ENCODE data around the gene PAPPA2. TPM values are rescaled to one million over a fixed set of nuclear protein-coding genes. Genes with fewer than 3 reads are reported as not detected.

PAPPA2 gene
- total and polyA plus RNA-seq, 2 of the 4 experiments (the other 2 are of a cell fraction): 0.10 to 0.18 TPM

DNA sequence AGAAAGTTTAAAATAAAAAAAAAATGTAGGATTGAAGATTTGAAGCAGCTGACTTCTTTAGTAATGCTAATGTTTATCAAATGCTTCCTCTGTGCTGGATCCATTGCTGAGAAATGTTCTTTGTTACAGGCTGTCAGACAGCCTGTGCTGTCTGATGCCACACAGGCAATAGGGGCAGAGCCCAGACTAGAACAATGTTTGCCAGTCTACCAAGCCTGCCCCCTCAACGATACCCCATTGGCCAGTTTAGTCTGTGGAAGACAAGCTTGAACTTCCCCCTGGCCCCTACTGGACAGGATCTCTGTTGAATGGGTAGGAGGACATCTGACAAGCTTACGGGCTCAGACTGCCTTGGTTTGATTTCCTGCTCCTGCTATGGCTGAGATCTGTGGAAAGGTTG, 79.4 kb downstream of the PAPPA2 start:
- H4K91ac ChIP-seq (ENCODE audit: insufficient read depth, low read depth, low read length): no peak overlapping the region
- ATAC-seq (ENCODE audit: low read depth) (no peak), DNase-seq (no peak)
- no peak overlapping the region for H3K18ac ChIP-seq (ENCODE audit: low read depth, low read length)
- no peak overlapping the region for H2AFZ ChIP-seq (replicated peaks; ENCODE audit: low read length, poor library complexity)
- H3K4me3 ChIP-seq (ENCODE audit: insufficient read depth, low read depth, low read length): no peak overlapping the region
- no peak overlapping the region for H3K56ac ChIP-seq (ENCODE audit: extremely low read depth, insufficient read depth, low read length)
- H3K9me3 ChIP-seq (ENCODE audit: control insufficient read depth, insufficient read depth, low read length): peaks cover 5% of the 10 kb centered on the region
- H2BK20ac ChIP-seq (ENCODE audit: low read depth, low read length): no peak overlapping the region
- H3K14ac ChIP-seq (replicated peaks; ENCODE audit: low read depth, low read length): no peak overlapping the region
- no peaks in the 10 kb centered on the region for H3K4me1 ChIP-seq (ENCODE audit: control insufficient read depth, insufficient read depth, low read length)
- intact Hi-C loops (cut with micrococcal nuclease) (no loop called here), in situ Hi-C loops (cut with MboI; ENCODE audit: low sequenced_read_pairs) (no loop called here), dilution Hi-C loops (cut with HindIII; ENCODE audit: low sequenced_read_pairs, unreplicated experiment) (no loop called here)
- no peak overlapping the region for H3K23ac ChIP-seq (ENCODE audit: low read depth, low read length)
- H3K27me3 ChIP-seq (ENCODE audit: control insufficient read depth, insufficient read depth, low read length): no peaks in the 10 kb centered on the region
- no peaks in the 10 kb centered on the region for H4K20me1 ChIP-seq (ENCODE audit: insufficient read depth, low read length)
- no CpG with 5 or more reads among the region's 2 CpGs for WGBS, 2 experiments (ENCODE audit: extremely low coverage in 2 of 2, insufficient read length in 1 of 2)
- no peak overlapping the region for H3K4ac ChIP-seq (ENCODE audit: low read depth, low read length)
- no peaks in the 10 kb centered on the region for H3K9me1 ChIP-seq (ENCODE audit: insufficient read depth, low read length)
- no peak overlapping the region for H2BK15ac ChIP-seq (ENCODE audit: low read depth, low read length)
- no peak overlapping the region for H3K27ac ChIP-seq (ENCODE audit: insufficient read depth, low read length)
- no peak overlapping the region for H3K9ac ChIP-seq (ENCODE audit: low read depth, low read length)
- CTCF ChIA-PET: no interaction called here
- H2AK9ac ChIP-seq (replicated peaks; ENCODE audit: low read depth, low read length, poor library complexity): no peak overlapping the region
- no peak overlapping the region for H2BK120ac ChIP-seq (ENCODE audit: low read depth, low read length)
- H3K79me1 ChIP-seq (ENCODE audit: low read depth in 1 of 2, low read length in 2 of 2): no peaks in the 10 kb centered on the region
- no peak overlapping the region for H2BK5ac ChIP-seq (ENCODE audit: low read depth, low read length, poor library complexity, severe bottlenecking)
- no TSS peak for BruUV-seq (replicated peaks)
- no peaks in the 10 kb centered on the region for H3K36me3 ChIP-seq (ENCODE audit: control insufficient read depth, insufficient read depth, low read length)
- POLR2A ChIA-PET (ENCODE audit: unreplicated experiment): no interaction called here
- no peak overlapping the region for H2AK5ac ChIP-seq (ENCODE audit: low read depth, low read length)
- no peak overlapping the region for H4K5ac ChIP-seq (ENCODE audit: low read depth, low read length)
- no peak overlapping the region for H3K4me2 ChIP-seq (ENCODE audit: low read depth, low read length)
- H4K8ac ChIP-seq (ENCODE audit: low read depth in 2 of 2, low read length in 2 of 2): no peak overlapping the region
- no peak for TF ChIP-seq RAD21 (IDR thresholded peaks at IDR 0.05; ENCODE audit: low read length)
- TF ChIP-seq, protein P1, sequence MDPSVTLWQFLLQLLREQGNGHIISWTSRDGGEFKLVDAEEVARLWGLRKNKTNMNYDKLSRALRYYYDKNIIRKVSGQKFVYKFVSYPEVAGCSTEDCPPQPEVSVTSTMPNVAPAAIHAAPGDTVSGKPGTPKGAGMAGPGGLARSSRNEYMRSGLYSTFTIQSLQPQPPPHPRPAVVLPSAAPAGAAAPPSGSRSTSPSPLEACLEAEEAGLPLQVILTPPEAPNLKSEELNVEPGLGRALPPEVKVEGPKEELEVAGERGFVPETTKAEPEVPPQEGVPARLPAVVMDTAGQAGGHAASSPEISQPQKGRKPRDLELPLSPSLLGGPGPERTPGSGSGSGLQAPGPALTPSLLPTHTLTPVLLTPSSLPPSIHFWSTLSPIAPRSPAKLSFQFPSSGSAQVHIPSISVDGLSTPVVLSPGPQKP (IDR thresholded peaks at IDR 0.05; ENCODE audit: borderline replicate concordance, low read depth, low read length): no peak
- no peak for TF ChIP-seq RFX5 (IDR thresholded peaks at IDR 0.05; ENCODE audit: low read depth, low read length)
- no peak for TF ChIP-seq POLR2A (IDR thresholded peaks at IDR 0.05; ENCODE audit: low read depth, low read length)
- TF ChIP-seq MAFK (IDR thresholded peaks at IDR 0.05; ENCODE audit: low read depth, low read length): no peak
- TF ChIP-seq RCOR1 (IDR thresholded peaks at IDR 0.05; ENCODE audit: insufficient replicate concordance, low read length): no peak
- TF ChIP-seq, protein P2, sequence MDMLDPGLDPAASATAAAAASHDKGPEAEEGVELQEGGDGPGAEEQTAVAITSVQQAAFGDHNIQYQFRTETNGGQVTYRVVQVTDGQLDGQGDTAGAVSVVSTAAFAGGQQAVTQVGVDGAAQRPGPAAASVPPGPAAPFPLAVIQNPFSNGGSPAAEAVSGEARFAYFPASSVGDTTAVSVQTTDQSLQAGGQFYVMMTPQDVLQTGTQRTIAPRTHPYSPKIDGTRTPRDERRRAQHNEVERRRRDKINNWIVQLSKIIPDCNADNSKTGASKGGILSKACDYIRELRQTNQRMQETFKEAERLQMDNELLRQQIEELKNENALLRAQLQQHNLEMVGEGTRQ (IDR thresholded peaks at IDR 0.05; ENCODE audit: low read depth, low read length): no peak
- no peak for TF ChIP-seq BHLHE40 (IDR thresholded peaks at IDR 0.05; ENCODE audit: low read depth, low read length)
- TF ChIP-seq FOS (IDR thresholded peaks at IDR 0.05; ENCODE audit: low read depth, low read length): no peak
- TF ChIP-seq CEBPB (IDR thresholded peaks at IDR 0.05; ENCODE audit: low read depth, low read length): no peak
- no peak for TF ChIP-seq NFE2L2 (IDR thresholded peaks at IDR 0.05; ENCODE audit: low read depth, low read length)
- TF ChIP-seq MXI1 (IDR thresholded peaks at IDR 0.05; ENCODE audit: borderline replicate concordance, low read depth, low read length): no peak
- TF ChIP-seq SMC3 (IDR thresholded peaks at IDR 0.05; ENCODE audit: low read depth, low read length): no peak
